Motor neuron (in vitro differentiated cells): Measurements from ENCODE around the gene PDGFD. TPM values are rescaled to one million over a fixed set of nuclear protein-coding genes. Genes with fewer than 3 reads are reported as not detected.
"Not testable (repeated sequence)": the region's sequence is repeated elsewhere in the genome, so short reads cannot be mapped to it uniquely, and the experiment has no call there.

Experiments
- ATAC-seq, 8 experiments: fragments of 200-7000 bp; cut with Tn5 transposase; replicated peaks in 6 of 8; 2 replicates each; pipeline ENCODE4 v1.8.0; 2021; ENCODE audit warnings: mild to moderate bottlenecking in 8 of 8, moderate library complexity in 8 of 8
- H3K27ac ChIP-seq, 2 donors: fragments of 250-450 bp; sonication (Bioruptor Pico); 2 replicates each; pipeline ENCODE4 v1.9.0; 2021; ENCODE audit warnings: antibody characterized with exemption in 2 of 2, mild to moderate bottlenecking in 2 of 2, moderate library complexity in 1 of 2
- H3K4me1 ChIP-seq, 2 donors: fragments of 250-450 bp; sonication (Bioruptor Pico); replicated peaks in 1 of 2; 2 replicates each; pipeline ENCODE4 v1.6.1; 2021; ENCODE audit warnings: antibody characterized with exemption in 2 of 2, mild to moderate bottlenecking in 2 of 2, moderate library complexity in 1 of 2
- H3K4me3 ChIP-seq, 5 donors: fragments of 250-450 bp; sonication (Bioruptor Pico); 2 replicates each; pipeline ENCODE4 v1.9.0; 2021; ENCODE audit warnings: antibody characterized with exemption in 5 of 5, mild to moderate bottlenecking in 5 of 5, moderate library complexity in 4 of 5
- WGBS, 10 experiments: fragments of 450-650 bp; shearing (Covaris generic); methylation state at CpG; one replicate each; pipeline ENCODE4 v1.0.0; 2022; 5-methylcytosine and 5-hydroxymethylcytosine counted together
- in situ Hi-C, 9 experiments: fragments of 400-800 bp; cut with MboI; loops; one replicate each; pipeline ENCODE4 v1.15.0; 2021; ENCODE audit warnings: low sequenced_read_pairs in 9 of 9, low pct_unique_long_range_greater_than_20kb in 2 of 9; ENCODE audit not compliant: unreplicated experiment in 9 of 9
- total RNA-seq, 8 experiments: library from RNA; unstranded; fragments of 300-600 nt; gene quantifications; 2 replicates each; pipeline versions ENCODE4 v1.2.3 to v1.2.4, GENCODE V29; 2022

PDGFD gene
- total RNA-seq, 8 experiments from 2014 or later = 0.43 to 23.1 (median 3.0) TPM

- no peak for ATAC-seq
- in situ Hi-C loops = no loop called here
- no peak overlapping the region for H3K27ac ChIP-seq
- no peaks in the 10 kb centered on the region for H3K4me1 ChIP-seq
- WGBS, 10 experiments = 82 to 100% (median 97%) methylated on average over 1 to 5 of the region's 5 CpGs
- H3K4me3 ChIP-seq = no peak overlapping the region
Observed at GRCh38 chr11:104057908-104058307, 106.0 kb downstream of the PDGFD start.

GRCh38 chr11:104055596-104055995 lies 108.4 kb downstream of the PDGFD start:
- Histone ChIP-seq H3K4me3 (no peak overlapping the region), H3K27ac (no peak overlapping the region), H3K4me1 (no peaks in the 10 kb centered on the region)
- 33 to 92% (median 85%) methylated on average over 1 of the region's 1 CpG for WGBS, 10 experiments
- in situ Hi-C loops = no loop called here
- ATAC-seq = no peak

GRCh38 chr11:104054911-104055529 lies 108.9 kb downstream of the PDGFD start:
- no peak for ATAC-seq
- no peak overlapping the region for H3K4me3 ChIP-seq
- in situ Hi-C loops = no loop called here
- H3K27ac ChIP-seq = no peak overlapping the region
- WGBS, 10 experiments = 69 to 100% (median 81%) methylated on average over 1 to 4 of the region's 4 CpGs
- no peaks in the 10 kb centered on the region for H3K4me1 ChIP-seq

GRCh38 chr11:104053743-104054478 lies 110.0 kb downstream of the PDGFD start:
- in situ Hi-C loops = no loop called here
- no peak for ATAC-seq
- no peaks in the 10 kb centered on the region for H3K4me1 ChIP-seq
- H3K4me3 ChIP-seq = no peak overlapping the region
- no peak overlapping the region for H3K27ac ChIP-seq
- WGBS, 10 experiments = 36 to 100% (median 77%) methylated on average over 2 to 5 of the region's 5 CpGs

- WGBS, 10 experiments = 29 to 89% (median 75%) methylated on average over 1 to 4 of the region's 4 CpGs
- H3K4me1 ChIP-seq = no peaks in the 10 kb centered on the region
- in situ Hi-C loops = no loop called here
- no peak overlapping the region for H3K4me3 ChIP-seq
- no peak overlapping the region for H3K27ac ChIP-seq
- no peak for ATAC-seq
Observed at GRCh38 chr11:104051778-104052177, 112.2 kb downstream of the PDGFD start.

- H3K4me1 ChIP-seq = no peaks in the 10 kb centered on the region
- in situ Hi-C loops = no loop called here
- H3K27ac ChIP-seq = no peak overlapping the region
- no peak overlapping the region for H3K4me3 ChIP-seq
- 79 to 100% (median 96%) methylated on average over 1 to 4 of the region's 4 CpGs; no CpG with 5 or more reads in 1 of the 10 experiments for WGBS, 10 experiments
- no peak for ATAC-seq
Observed at GRCh38 chr11:104049116-104049515, 114.8 kb downstream of the PDGFD start.

GRCh38 chr11:104046858-104047257 lies 117.1 kb downstream of the PDGFD start:
- in situ Hi-C loops, ATAC-seq, H3K4me3 ChIP-seq, H3K27ac ChIP-seq, H3K4me1 ChIP-seq: not testable (repeated sequence)
- 67 to 100% (median 100%) methylated on average over 1 to 3 of the region's 3 CpGs; no CpG with 5 or more reads in 6 of the 10 experiments for WGBS, 10 experiments

GRCh38 chr11:104046331-104046730 lies 117.6 kb downstream of the PDGFD start:
- no peak for ATAC-seq

GRCh38 chr11:104043678-104044239 lies 120.2 kb downstream of the PDGFD start:
- H3K4me3 ChIP-seq = no peak overlapping the region
- in situ Hi-C loops = no loop called here
- no peaks in the 10 kb centered on the region for H3K4me1 ChIP-seq
- ATAC-seq = no peak
- 74 to 100% (median 87%) methylated on average over 1 to 6 of the region's 6 CpGs for whole genome bisulfite sequencing, 10 experiments
- no peak overlapping the region for H3K27ac ChIP-seq

More at GRCh38 chr11:104046331-104046730, 117.6 kb downstream of the PDGFD start:
- in situ Hi-C loops = no loop called here
- no peak overlapping the region for H3K4me3 ChIP-seq
- no peak overlapping the region for H3K27ac ChIP-seq
- no peaks in the 10 kb centered on the region for H3K4me1 ChIP-seq
- 77 to 100% (median 94%) methylated on average over 1 to 2 of the region's 2 CpGs; no CpG with 5 or more reads in 2 of the 10 experiments for WGBS, 10 experiments

GRCh38 chr11:104043142-104043541 lies 120.8 kb downstream of the PDGFD start:
- H3K4me3 ChIP-seq = no peak overlapping the region
- in situ Hi-C loops = no loop called here
- H3K27ac ChIP-seq = no peak overlapping the region
- WGBS, 10 experiments = 67 to 100% (median 97%) methylated on average over 1 to 4 of the region's 4 CpGs; no CpG with 5 or more reads in 2 of the 10 experiments
- no peaks in the 10 kb centered on the region for H3K4me1 ChIP-seq
- ATAC-seq = no peak

- H3K4me1 ChIP-seq = no peaks in the 10 kb centered on the region
- ATAC-seq = no peak
- no peak overlapping the region for H3K4me3 ChIP-seq
- H3K27ac ChIP-seq = no peak overlapping the region
- in situ Hi-C loops = no loop called here
- WGBS, 10 experiments = 33 to 100% (median 92%) methylated on average over 1 to 2 of the region's 2 CpGs
Observed at GRCh38 chr11:104041792-104042191, 122.2 kb downstream of the PDGFD start.

GRCh38 chr11:104036995-104037394 lies 127.0 kb downstream of the PDGFD start:
- in situ Hi-C loops = no loop called here
- ATAC-seq = no peak
- no peak overlapping the region for H3K27ac ChIP-seq
- H3K4me1 ChIP-seq = no peaks in the 10 kb centered on the region
- WGBS, 10 experiments = 88 to 100% (median 100%) methylated on average over 2 to 11 of the region's 21 CpGs; no CpG with 5 or more reads in 3 of the 10 experiments
- H3K4me3 ChIP-seq = no peak overlapping the region

GRCh38 chr11:104036588-104036987 lies 127.4 kb downstream of the PDGFD start, which contains the start of gene DDI1:
Gene DDI1, plus strand, starts transcription at chr11:104036640. Its CDS starts 183 bp downstream, at chr11:104036823.
- Histone ChIP-seq H3K27ac (no peak within 1 kb of the TSS), H3K4me1 (no peaks in the 10 kb centered on the region), H3K4me3 (no peak within 1 kb of the TSS)
- in situ Hi-C loops = no loop called here
- 95 to 100% (median 100%) methylated on average over 1 to 4 of the region's 26 CpGs; no CpG with 5 or more reads in 7 of the 10 experiments for WGBS, 10 experiments
- no peak for ATAC-seq
